GM21529 (cell line): ENCODE results near the gene IGF2BP3.

Experiments
- ATAC-seq: cut with Tn5 transposase; IDR thresholded peaks from one replicate; pipeline ENCODE4 v1.9.1; 2021; ENCODE audit not compliant: unreplicated experiment

Gene IGF2BP3

GRCh38 chr7:23298885-23299769, 171.2 kb downstream of the IGF2BP3 start, which contains the start of gene MALSU1:
Gene MALSU1, plus strand, starts transcription at chr7:23299339. Its CDS starts 14 bp downstream, at chr7:23299353.
- ATAC-seq, result peak; percentile 100

GRCh38 chr7:23298141-23298881, 172.0 kb downstream of the IGF2BP3 start:
- ATAC-seq, result no peak

GRCh38 chr7:23295401-23295697, 174.9 kb downstream of the IGF2BP3 start:
- no peak for ATAC-seq

- ATAC-seq, result no peak
These were observed 175.5 kb downstream of the IGF2BP3 start for GRCh38 chr7:23294549-23295400.

GRCh38 chr7:23293500-23294073, 176.7 kb downstream of the IGF2BP3 start:
- ATAC-seq, result no peak

- ATAC-seq, result no peak
These were observed 177.7 kb downstream of the IGF2BP3 start for GRCh38 chr7:23292623-23293022.

GRCh38 chr7:23291957-23292560, 178.2 kb downstream of the IGF2BP3 start:
- no peak for ATAC-seq

- ATAC-seq, result no peak
These were observed 179.3 kb downstream of the IGF2BP3 start for GRCh38 chr7:23290993-23291392.

GRCh38 chr7:23287612-23288011, 182.7 kb downstream of the IGF2BP3 start:
- ATAC-seq, result no peak

- no peak for ATAC-seq
These were observed 184.3 kb downstream of the IGF2BP3 start for GRCh38 chr7:23285657-23286646.

- ATAC-seq, result no peak
These were observed 185.4 kb downstream of the IGF2BP3 start for GRCh38 chr7:23284871-23285270.

- ATAC-seq, result no peak
These were observed 187.2 kb downstream of the IGF2BP3 start for GRCh38 chr7:23283086-23283485.

- ATAC-seq, result no peak
These were observed 190.3 kb downstream of the IGF2BP3 start for GRCh38 chr7:23279819-23280525.

- peak; percentile 41 for ATAC-seq
These were observed 192.8 kb downstream of the IGF2BP3 start for GRCh38 chr7:23277359-23277989.

GRCh38 chr7:23276947-23277346, 193.3 kb downstream of the IGF2BP3 start:
- ATAC-seq, result peak; percentile 4

- ATAC-seq, result no peak
These were observed 193.9 kb downstream of the IGF2BP3 start for GRCh38 chr7:23276376-23276775.

GRCh38 chr7:23275912-23276311, 194.4 kb downstream of the IGF2BP3 start:
- ATAC-seq, result no peak

GRCh38 chr7:23273141-23273599, 197.1 kb downstream of the IGF2BP3 start:
- ATAC-seq, result peak; percentile 97
